T-helper 2 cell treated with Interferon-gamma antibody and Interleukin-4, amounts not matched to agents 100 ng/mL and 5 ng/mL, for 36 hours (primary cell): ENCODE measurements around the gene FLT3. TPM values are rescaled to one million over a fixed set of nuclear protein-coding genes. Genes with fewer than 3 reads are reported as not detected.

Experiments used
- intact Hi-C: fragments of 100-400 bp; cut with micrococcal nuclease; formaldehyde crosslinking; loops from one replicate; pipeline ENCODE4 v1.15.1; 2023
- total RNA-seq: library from RNA; stranded (reverse); gene quantifications from 2 replicates; pipeline ENCODE4 v1.2.3, GENCODE V29; 2022

Gene FLT3
- total RNA-seq, 1 donor from 2014 or later, result not detected

DNA sequence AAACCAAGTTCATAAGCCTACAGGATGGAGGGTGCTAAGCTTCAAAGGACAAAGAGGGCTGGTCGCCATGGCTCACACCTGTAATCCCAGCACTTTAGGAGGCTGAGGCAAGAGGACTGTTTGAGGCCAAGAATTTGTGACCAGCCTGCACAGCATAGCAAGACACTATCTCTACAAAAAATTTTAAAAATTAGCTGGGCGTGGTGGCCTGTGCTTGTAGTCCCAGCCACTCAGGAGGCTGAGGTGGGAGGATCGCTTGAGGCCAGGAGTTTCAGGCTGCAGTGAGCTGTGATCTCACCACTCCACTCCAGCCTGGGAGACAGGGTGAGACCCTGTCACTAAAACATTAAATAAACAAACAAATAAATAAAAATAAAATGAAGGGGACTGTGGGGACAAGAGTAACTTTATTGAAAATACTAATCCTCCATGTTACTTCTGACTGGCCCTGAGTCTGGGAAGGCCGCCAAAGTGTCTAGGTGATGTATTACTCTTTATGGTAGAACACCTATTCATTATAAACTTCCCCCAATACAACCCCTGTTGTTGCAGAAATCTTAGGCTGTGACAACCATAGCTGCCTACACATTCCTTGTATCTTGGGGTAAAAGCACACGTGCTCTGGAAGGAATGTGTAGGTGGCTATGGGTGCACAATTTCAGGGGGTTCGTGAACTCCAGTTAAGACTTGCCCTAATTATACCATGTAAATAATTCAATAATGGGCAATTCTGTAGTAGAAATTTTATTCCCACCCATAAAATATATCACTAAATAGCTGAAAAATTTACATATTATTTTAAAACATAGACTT, 97.3 kb downstream of the FLT3 start:
- intact Hi-C loops, result no loop called here

DNA sequence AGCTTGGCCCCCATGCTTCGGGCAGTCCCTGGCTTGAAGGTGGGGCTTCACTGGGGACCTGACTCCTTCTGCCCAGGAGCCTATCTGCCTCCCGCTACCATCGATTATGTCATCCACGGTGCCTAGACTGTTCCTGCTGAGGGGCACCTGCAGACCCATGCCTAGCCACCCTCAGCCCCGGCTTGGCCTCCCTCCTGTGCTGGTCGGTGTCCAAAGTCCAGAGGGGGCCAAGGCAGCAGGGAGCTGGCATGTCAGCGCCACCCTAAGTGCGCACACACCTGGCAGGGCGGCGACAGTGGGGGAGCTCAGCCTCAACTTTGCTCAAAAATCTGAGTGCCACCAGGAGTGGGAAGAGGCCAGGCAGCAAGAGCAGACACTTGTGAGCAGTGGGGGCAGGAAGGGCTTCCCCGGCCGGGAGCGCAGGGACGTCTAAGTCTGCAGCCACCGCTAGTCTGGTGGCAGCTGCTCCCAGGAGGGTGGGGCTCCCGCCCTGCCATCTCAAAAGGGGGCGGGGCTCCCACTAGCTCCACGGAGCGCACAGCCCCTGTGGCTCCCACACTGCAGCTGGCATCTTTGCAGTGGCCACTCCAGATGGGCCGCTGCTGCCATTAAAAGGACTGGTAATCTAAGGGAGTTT, 98.4 kb downstream of the FLT3 start:
- intact Hi-C loops, result no loop called here

DNA sequence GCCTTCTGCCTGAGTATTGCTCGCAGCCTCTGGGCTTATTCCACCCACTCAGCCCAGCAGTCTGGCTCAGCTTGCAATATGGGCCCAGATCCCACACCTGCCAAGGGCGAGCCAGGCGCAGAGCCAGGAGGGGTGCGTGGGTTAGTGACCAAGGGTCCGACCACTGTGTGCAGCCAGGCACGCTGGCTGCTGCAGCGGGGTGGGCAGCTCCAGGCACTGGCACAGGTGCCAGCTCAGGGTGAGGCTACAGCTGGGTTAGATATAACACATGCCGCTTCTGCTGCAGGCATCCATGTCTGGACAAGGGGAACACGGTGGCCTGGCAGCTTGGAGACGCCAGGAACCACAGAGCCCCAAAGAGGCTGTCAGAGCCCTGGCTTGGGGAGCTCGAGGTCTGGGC, 99.3 kb downstream of the FLT3 start:
- intact Hi-C loops, result no loop called here

DNA sequence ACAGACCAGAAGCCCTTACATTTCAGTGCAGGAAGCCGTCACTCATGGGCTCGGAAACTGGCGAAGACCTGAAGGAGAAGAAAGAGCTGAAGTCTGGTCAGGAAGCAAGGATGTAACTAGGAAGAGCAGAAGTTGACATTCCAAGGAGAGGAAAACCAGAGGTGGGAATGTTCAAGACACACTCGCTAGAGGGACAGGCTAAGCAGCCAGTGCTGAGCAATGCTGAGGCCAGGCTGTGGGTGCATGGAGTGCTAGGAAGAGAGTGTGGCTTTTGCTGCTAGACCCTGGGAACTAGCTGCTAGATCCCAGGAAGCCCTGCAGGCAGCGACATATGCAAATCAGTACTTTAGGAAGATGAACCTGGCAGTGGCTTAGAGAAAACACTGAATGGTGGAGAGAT, 99.8 kb downstream of the FLT3 start:
- intact Hi-C loops, result no loop called here

DNA sequence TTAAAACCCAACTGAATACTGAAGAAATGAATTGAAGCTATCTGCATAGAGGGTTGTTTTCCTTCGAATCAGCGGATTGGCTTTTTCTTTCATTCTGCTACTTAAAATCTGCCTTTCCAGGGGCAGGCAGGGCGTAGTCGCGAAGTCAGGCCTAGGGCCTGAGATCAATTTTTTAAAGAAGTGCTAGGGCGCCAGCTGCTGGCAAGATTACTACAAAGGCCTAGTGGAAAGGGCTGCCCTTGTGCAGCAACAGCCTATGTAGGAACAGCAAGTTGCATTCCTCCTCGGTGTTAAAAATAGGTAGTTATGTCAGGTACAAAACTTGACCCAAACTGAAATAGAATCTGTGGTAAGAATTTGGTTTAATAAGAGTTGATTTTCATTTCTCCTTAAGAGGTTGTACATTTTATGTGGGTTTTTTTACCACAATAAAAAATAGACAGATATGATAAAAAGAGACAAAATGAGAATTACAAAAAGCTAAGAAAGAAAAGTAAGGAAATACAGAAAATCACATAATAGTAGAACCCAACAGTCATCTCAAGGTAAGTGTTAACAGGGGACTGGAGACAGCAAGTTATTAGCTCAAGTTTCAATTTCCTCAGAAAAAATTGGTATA, 102.4 kb downstream of the FLT3 start:
- intact Hi-C loops, result no loop called here

DNA sequence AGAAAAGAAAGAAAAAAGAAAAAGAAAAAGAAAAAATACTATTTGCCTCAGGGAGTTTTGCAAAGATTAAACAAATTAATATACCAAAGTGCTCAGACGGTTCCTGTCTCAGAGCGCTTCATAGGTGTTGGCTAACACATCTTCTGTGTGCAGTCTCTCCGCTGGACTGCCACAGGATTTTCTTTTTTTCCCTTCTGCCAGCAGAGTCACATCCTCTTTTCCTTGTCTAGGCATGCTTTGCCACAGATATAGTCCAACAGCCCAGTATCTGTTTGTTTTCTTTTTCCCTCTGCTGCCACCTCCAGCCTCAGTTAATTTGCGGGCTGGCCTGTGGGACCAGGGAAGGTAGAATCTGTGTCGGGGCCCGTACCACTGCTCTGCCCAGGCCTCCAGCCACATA, 108.5 kb downstream of the FLT3 start:
- intact Hi-C loops, result no loop called here

DNA sequence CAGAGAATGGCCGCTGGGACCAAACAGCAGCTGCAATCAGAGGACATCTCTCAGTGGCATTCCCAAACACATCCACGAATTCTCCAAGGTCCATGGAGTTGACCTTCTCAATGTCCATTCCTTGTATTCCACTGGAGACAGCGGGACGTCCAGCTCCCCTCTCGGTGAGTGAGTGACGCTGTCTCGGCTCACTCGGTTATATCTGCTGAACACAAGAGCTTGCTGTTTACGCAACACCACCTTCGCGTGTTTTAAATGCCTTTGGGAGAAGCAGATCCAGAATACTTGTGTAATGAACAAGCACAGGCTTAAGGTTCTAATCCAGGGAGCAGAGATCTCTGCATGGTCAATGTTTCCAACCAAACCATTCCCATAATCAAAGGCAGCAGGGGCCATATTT, 111.9 kb downstream of the FLT3 start, which contains the start of gene URAD:
URAD (minus strand) TSS at position 174 of the 400 bp plus-strand sequence; CDS start at position 118, 56 bp downstream.
- intact Hi-C loops, result no loop called here

DNA sequence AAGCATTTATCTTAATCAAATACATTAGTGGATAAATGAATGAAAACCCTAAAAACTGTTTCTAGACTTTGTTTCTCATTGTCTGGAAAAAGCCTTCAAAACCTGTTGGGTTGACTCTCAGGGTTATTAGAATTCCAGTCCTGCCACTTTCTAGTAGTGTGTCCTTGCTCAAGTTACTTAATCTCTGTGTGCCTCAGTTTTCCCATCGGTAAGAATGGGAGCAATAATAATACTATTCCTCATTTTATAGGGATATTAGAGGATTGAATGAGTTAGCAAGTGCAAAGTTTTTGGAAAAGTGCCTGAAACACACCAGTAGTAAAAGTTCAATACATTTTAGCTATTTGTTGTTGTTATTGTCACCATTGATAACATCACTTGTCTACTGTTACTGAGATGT, 114.8 kb downstream of the FLT3 start:
- intact Hi-C loops, result no loop called here

DNA sequence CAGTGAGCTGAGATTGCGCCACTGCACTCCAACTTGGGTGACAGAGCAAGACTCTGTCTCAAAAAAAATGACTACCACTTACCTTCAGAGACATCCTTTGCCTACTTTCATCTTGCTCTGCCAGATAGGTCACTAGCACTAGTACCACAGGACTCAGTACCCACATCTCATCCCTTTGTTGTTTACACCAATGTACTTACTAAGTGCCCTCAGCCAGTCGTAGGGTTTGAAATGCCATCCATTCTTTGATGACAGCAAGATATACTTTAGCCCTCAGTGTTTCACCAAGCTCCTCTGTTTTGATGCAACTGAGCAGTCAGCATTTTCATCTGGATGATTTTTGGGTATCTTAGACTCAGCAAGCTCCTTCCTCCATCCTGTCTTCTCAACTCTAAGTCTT, 118.0 kb downstream of the FLT3 start:
- intact Hi-C loops, result loop anchor here (5.0 kb wide), 1 partner anchor 605 kb away; no protein-coding TSS in a partner anchor

DNA sequence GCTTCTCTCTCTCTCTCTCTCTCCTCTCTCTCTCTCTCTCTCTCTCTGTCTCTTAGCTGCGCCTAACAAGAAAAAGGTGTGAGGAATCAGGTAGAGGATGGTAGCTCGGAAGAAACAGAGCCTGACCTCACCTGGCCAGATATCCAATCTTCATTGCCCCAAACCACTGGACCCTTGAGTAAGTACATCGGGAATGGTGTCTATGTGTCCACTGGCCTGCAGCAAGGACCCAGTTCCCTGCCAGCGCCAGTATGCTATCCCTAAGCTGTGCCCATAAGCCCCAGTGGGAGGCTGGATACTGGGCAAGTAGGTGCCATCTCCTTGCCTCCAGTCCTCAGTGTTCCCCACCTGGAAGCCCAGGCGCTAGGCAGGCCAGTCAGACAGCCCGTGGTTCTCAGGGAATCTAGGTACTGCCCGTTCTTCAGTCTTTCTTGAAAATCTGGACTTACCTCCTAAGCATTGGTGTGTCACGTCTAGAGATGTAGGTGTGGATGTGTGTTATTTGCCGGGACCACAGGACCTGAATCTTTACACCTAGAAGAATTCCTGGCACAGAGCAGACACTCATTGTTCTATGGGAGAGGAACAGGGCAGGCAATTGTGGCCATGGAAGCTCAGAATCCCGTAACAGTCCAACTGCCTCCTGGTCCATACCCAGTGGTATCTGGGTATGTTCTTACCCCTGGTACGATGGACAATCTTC, 119.2 kb downstream of the FLT3 start:
- intact Hi-C loops, result loop anchor here (5.0 kb wide), 1 partner anchor 604 kb away; no protein-coding TSS in a partner anchor

DNA sequence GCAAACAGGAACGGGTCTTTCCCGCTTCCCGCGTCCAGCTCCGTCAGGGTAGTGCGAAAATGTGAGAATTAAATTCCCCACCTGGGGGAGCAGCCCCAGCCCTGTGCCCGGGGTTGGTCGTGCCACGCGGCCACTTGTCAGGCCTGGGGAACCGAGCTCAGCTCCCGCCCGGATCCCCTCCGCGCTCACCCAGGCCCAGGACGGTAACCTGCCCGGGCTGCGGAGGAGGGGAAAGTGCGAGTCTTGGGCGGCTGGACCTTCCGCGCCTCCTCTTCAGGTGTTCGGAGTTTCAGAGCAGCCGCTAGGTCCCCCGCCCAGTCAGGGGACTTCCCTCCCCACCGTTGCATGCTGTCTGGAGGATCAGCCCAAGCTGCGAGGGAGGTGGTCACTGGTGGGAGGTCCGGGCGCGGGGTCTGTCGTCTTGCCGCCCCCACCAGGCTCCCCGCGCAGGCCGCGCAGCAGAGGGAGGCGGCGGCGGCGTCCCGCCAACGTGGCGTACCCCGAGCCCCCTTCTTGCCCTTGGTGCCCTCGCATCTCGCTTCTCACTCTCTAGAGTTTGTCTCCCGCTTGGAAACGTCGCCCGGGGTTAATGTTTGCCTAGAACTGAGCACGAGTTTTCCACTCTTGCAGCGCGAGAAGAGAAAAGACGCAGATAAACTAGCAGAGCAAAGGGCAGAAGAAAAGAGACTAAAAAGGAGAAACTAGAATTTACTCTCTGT, 119.9 kb downstream of the FLT3 start:
- intact Hi-C loops, result loop anchor here (5.0 kb wide), 1 partner anchor 603 kb away; no protein-coding TSS in a partner anchor

DNA sequence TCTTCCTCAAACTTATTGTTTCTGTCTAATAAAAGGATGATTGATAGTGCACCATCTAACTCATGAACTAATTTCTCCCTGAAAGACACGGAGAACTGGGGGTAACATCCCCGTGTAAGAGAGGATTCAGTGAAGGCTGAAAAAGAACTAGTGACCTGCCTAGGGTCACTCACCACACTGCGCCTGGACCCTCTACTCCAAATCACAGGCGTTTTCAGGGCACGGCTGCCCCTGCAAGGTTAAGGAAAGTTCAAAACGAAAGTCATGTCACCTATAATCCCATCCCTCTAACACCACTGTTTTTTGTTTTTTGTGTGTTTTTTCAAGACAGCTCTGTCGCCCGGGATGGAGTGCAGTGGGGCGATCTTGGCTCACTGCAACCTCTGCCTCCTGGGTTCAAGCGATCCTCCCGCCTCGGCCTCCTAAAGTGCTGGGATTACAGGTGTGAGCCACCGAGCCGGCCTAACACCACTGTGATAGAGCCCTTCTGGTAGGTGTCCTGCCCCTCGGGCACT, 120.6 kb downstream of the FLT3 start:
- intact Hi-C loops, result loop anchor here (2.0 to 5.0 kb wide), 3 partner anchors 57 to 603 kb away; partner anchors contain the start of gene GSX1

DNA sequence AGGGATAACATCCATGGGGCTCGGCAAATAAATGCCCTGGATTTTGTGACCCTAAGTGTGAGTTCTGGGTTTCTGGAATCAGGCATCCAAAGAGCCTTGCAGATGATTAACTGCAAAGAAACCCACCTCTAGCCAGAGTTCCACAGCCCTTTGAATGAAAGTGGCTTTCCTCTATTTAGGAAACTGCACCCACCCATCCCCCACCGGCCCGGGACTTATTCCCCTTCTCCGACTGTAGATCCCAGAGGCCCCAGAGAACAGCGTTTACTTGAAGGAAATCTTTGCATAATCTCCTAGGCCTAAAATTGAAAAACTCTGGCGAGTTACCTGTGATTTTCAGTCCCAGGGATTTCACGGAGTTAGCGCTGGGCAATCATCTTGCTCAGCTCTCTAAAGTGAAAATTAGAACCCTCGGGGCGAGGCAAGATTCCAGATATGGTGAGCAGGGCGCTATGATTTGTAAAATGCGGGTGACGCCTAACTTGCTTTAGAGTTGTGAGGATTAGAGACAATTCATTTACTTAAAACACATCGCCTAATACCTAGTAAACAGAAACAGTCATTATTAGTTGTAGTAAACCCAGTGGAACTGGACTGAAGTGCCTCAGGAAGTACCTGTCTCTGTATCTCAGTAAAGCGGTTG, 121.3 kb downstream of the FLT3 start:
- intact Hi-C loops, result loop anchor here (2.0 to 5.0 kb wide), 2 partner anchors 56 to 187 kb away; partner anchors contain the start of gene GSX1

DNA sequence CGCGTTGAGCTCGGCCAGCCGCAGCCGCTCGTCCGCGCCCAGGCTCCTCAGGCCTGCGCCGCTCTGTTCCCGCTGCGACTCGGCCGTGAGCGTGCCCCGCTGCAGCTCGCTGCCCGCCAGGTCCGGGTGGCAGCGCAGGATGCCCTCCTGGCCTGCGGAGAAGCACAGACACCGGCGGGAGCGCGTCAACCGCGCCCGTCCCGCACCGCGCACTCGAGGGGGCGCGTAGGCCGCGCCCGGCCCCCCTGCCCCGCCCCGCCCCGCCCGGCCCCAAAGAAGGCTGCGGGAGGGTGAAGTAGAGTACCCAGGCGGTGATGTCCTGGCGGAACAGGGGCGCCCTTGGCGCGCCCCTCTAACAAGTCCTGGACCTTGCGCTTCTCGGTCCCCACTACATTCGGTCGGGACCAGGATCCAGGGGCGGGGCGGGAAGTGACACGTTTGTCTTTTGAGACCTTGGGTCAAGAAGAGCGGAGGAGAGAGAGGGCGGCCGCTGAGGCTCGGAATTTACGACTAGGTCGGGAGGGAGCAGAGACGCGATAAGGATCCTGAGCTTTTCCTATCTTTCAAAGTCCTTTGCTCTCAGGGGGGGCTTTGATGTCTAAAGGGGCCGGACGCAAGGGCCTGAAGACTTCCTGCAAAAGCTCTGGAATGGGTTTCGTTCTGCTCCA, 121.9 kb downstream of the FLT3 start:
- intact Hi-C loops, result loop anchor here (2.0 to 5.0 kb wide), 2 partner anchors 56 to 186 kb away; partner anchors contain the start of gene GSX1

DNA sequence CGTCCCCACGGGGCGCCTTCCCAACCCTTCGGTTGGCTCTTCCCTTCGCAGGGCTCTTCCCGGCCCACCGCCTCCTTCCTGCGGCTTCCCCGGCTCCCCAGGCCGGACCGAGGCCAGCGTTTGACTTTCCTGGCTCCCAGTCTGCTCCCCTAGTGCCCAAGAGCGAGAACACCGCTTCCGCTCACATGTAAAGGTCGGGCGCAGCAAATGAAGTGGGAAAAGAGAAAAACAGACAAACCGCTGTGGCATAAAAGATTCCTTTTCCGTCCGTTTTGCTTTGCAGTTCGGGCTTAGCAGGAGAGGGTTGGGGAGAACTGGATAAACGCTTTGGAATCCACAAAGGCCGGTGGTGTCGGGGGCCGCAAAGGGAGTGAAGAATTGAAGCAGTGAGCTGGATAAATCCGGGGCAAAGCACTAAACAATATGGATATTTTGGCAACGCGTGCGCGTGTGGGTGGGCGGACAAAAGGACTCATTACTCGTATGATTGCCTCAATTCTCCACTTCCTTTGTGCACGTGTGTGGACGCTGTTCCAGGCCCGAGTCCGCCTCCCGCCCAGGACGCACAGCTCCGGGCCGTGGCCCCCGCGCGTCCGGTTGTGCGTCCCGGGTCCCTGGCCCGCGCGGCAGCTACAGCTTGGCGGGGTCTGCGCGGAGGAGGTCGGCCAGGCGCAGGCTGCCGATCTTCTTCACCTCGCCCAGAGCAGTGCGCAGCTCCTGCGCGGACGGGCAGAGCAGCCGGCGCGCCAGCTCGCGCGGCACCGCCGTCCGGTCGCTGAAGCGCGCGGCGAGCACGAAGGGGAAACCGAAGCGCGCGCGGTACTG, 122.7 kb downstream of the FLT3 start:
- intact Hi-C loops, result loop anchor here (2.0 to 5.0 kb wide), 2 partner anchors 55 to 185 kb away; partner anchors contain the start of gene GSX1

DNA sequence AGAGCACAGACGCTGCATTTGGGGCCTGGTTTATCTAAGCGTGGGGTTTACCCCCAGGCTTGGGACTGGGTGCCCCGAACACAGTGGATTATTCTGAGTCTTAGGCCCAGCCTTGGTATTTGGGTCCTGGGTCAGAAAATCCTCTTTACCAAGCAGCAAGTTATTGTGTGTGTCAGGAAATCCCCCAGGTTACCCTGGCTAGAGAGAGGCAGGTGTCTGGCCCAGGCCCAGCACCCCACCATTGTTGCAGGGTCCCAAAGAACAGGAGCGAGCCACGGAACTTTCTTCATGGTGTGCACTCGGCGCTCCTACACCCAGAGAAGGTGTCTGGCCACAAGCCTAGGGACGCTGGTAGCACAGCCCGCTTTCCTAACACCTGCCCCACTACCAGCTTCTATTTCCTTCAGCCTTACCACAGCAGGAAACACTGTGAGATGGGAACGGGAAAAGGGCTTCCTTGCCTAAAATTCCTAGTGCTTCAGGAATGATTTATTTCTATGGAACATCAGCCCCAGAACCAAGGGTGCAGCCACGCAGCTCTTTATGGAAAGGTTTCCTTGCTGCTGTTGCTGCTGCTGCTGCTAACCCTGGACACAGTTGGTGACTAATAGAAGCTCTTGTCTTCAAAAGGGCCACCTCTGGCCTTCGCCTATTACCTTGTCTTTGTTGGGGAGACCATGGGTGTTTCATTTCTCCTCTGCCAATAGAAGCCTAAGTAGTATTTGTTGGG, 123.8 kb downstream of the FLT3 start:
- intact Hi-C loops, result loop anchor here (5.0 kb wide), 1 partner anchor 184 kb away; the partner anchor contains the start of gene GSX1

DNA sequence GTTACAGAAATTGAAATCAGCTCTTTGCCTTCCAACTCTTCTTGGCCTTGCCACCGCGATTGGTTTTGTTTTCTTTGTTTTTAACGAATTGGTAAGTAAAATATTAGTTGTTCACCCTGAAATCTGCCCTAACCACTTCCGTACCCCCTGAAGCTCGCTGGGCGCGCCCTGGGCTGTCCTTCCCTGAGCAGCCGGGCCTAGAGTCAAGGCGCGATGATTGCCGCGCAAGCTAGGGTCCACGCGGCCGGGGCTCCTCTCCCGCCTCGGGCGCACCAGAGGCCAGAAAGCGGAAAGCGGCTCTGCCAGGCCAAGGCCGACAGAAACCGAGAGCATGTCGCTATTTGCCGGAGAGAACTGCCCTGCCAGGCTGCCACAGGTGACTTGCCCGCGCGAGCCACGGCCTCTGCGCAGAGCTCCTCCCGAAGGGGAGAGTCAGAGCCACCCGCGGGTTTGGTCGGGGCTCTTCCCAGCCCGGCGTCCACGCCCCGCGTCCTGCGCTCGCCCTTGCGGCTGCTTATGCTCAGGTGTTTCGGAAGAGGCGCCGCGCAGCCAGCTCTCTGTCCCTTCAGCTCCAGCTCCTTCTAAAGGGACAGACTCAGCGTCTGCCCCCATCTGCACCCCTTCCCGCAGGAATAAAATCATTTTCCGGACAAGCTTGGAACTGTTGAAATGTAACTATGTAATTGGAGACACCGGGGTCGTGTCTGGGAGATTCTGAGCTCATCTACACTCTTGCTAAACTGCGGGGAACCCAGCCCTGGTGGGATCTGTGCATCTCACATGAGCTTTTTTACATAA, 124.6 kb downstream of the FLT3 start:
- intact Hi-C loops, result loop anchor here (5.0 kb wide), 1 partner anchor 183 kb away; the partner anchor contains the start of gene GSX1
